ENCODE results near the gene GLRA3.
"Not testable (repeated sequence)": the region's sequence is repeated elsewhere in the genome, so short reads cannot be mapped to it uniquely, and the experiment has no call there.

GLRA3 gene

GRCh38 chr4:174808836-174809235, 20.2 kb downstream of the GLRA3 start:
- no peak for DNase-seq

GRCh38 chr4:174808119-174808518, 20.9 kb downstream of the GLRA3 start:
- DNase-seq: no peak

- no peak for DNase-seq
Measured at GRCh38 chr4:174805746-174806145, 23.3 kb downstream of the GLRA3 start.

GRCh38 chr4:174794543-174795094, 34.4 kb downstream of the GLRA3 start:
- no peak for DNase-seq

- no peak for DNase-seq
Measured at GRCh38 chr4:174789657-174790056, 39.4 kb downstream of the GLRA3 start.

- DNase-seq: not testable (repeated sequence)
Measured at GRCh38 chr4:174778274-174778986, 50.6 kb downstream of the GLRA3 start.

- DNase-seq: no peak
Measured at GRCh38 chr4:174775366-174775765, 53.7 kb downstream of the GLRA3 start.

- DNase-seq: no peak
Measured at GRCh38 chr4:174764105-174764729, 64.8 kb downstream of the GLRA3 start.

- DNase-seq: no peak
Measured at GRCh38 chr4:174763454-174764104, 65.5 kb downstream of the GLRA3 start.

GRCh38 chr4:174761451-174761850, 67.6 kb downstream of the GLRA3 start:
- no peak for DNase-seq

- no peak for DNase-seq
Measured at GRCh38 chr4:174757736-174758135, 71.3 kb downstream of the GLRA3 start.

- no peak for DNase-seq
Measured at GRCh38 chr4:174753021-174753420, 76.0 kb downstream of the GLRA3 start.

- no peak for DNase-seq
Measured at GRCh38 chr4:174752026-174752425, 77.0 kb downstream of the GLRA3 start.

GRCh38 chr4:174749091-174749490, 80.0 kb downstream of the GLRA3 start:
- DNase-seq: no peak

- no peak for DNase-seq
Measured at GRCh38 chr4:174746710-174747109, 82.3 kb downstream of the GLRA3 start.

GRCh38 chr4:174742561-174742960, 86.5 kb downstream of the GLRA3 start:
- DNase-seq: no peak

- DNase-seq: no peak
Measured at GRCh38 chr4:174739576-174739975, 89.5 kb downstream of the GLRA3 start.

- DNase-seq: no peak
Measured at GRCh38 chr4:174734181-174734580, 94.9 kb downstream of the GLRA3 start.

- DNase-seq: no peak
Measured at GRCh38 chr4:174717828-174718227, 111.2 kb downstream of the GLRA3 start.

- no peak for DNase-seq
Measured at GRCh38 chr4:174716986-174717770, 111.9 kb downstream of the GLRA3 start.

GRCh38 chr4:174714393-174715211, 114.4 kb downstream of the GLRA3 start:
- no peak for DNase-seq

GRCh38 chr4:174713821-174714220, 115.2 kb downstream of the GLRA3 start:
- DNase-seq: no peak

Data from right hindlimb (tissue), 1 donor.